VCaP (cell line): ENCODE data around the gene MYLIP.

Experiments used
- H3K27ac ChIP-seq: fragments of 450-650 bp; 2 replicates; pipeline ENCODE4 v1.5.1; 2017
- CTCF ChIP-seq: fragments of 450-650 bp; conservative IDR thresholded peaks from 2 replicates; pipeline ENCODE4 v1.5.1; 2017; ENCODE audit warnings: mild to moderate bottlenecking, moderate library complexity

The MYLIP gene

DNA sequence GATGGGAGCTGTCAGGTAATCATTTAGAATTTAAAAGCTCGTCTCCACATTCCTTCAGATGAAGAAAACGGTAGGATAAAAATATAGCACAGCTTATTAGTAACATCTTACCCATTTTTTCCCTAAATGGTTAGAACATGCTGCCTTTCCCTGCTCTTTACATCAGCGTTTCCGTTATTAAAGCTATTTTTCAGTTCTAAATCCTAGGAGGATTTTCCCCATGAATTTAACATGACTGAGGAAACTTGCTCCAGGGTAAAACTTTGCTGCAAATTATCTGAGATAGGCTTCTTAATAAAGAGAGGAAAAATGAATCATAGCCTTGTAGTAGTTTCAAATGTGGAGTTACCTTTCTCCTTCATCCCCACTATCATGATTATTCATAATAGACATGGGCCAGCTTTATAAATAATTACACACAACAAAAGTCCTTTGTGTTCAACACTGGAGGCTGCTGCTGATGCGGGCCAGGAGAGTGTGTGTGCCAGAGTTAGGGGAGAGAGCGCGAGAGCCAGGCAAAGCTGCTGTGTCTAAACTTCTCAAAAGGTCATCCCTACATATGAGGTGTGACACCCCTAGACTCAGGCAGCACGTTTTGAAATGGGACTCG lies 24.4 kb downstream of the MYLIP start:
- TF ChIP-seq CTCF = no peak
- no peak overlapping the region for H3K27ac ChIP-seq

DNA sequence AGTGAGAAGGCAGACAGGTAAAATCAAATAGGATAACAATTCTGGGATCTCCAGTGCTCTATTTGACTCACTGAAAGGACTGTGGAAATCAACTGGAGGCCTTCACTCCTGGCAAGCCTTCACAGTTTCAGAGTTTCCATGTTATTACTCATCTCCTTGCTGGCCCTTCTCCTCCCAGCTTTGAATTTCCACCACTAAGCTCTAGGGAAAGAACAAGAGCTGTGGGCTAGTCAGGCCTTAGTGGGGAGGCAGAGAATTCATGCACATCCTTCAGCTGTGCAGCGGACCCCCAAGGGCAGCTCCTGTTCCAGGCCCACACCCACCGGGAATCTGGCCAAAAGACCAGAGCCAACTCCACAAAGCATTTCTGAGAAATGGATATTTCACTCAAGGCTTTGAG lies 26.0 kb downstream of the MYLIP start:
- H3K27ac ChIP-seq = no peak overlapping the region
- no peak for TF ChIP-seq CTCF

DNA sequence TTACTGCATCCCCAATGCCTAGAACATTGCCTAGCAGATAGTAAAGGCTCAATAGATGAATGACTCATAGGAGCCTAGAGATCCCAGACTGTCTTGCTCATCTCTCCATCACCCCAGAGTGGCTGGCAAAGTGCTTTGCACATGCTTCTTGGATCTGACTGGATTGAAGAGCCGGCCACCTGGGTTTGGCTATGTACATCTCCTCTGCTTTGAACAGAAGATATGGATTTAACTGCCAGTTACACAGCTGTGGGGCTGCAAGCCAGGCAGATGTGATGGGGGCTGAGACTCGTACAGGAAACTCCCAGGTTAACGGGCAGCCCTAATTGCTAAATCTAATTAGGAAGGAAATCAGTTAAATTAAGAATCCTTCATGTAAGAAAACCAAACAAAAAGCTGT lies 28.6 kb downstream of the MYLIP start:
- TF ChIP-seq CTCF = no peak
- no peak overlapping the region for H3K27ac ChIP-seq

- no peak for TF ChIP-seq CTCF
- H3K27ac ChIP-seq = no peak overlapping the region
Measured at GRCh38 chr6:16157909-16158308, 29.0 kb downstream of the MYLIP start.

- TF ChIP-seq CTCF = no peak
- H3K27ac ChIP-seq = no peak overlapping the region
Measured at GRCh38 chr6:16158943-16159557, 30.2 kb downstream of the MYLIP start.

GRCh38 chr6:16160794-16161193 lies 31.9 kb downstream of the MYLIP start:
- no peak for TF ChIP-seq CTCF
- H3K27ac ChIP-seq = no peak overlapping the region

- TF ChIP-seq CTCF = no peak
- H3K27ac ChIP-seq = no peak overlapping the region
Measured at GRCh38 chr6:16162003-16162402, 33.1 kb downstream of the MYLIP start.
